H1 (cell line): Measurements from ENCODE around the gene NXT1. TPM values are rescaled to one million over a fixed set of nuclear protein-coding genes. Genes with fewer than 3 reads are reported as not detected.

ENCODE experiments used
- CTCF ChIA-PET: fragments of 300-600 bp; sonication (Branson Sonifier 250); formaldehyde crosslinking; loops from one replicate; lab custom pipeline; 2021; ENCODE audit not compliant: partially characterized antibody; lab: Charles Lee
- POLR2A ChIA-PET: fragments of 300-600 bp; sonication (Branson Sonifier 250); formaldehyde crosslinking; loops from one replicate; lab custom pipeline; 2021; ENCODE audit warnings: inconsistent platforms; ENCODE audit not compliant: partially characterized antibody; lab: Charles Lee
- DNase-seq, 2 experiments: peaks; one replicate each; pipeline versions ENCODE4 v3.0.0 to v3.0.0-alpha.2; 2010 to 2022; ENCODE audit warnings: low spot score in 2 of 2, low read depth in 1 of 2, mixed read lengths in 1 of 2
- FAIRE-seq: peaks from 2 replicates; lab custom pipeline; 2011; peaks lifted over from hg19 to GRCh38; lab: Jason Lieb, UNC
- H2AFZ ChIP-seq: 2 replicates; pipeline ENCODE4 v1.8.1; 2012; ENCODE audit warnings: low read length, inconsistent platforms
- H2AK5ac ChIP-seq: 2 replicates; pipeline ENCODE4 v1.6.1; 2013; ENCODE audit warnings: low read depth, low read length
- H2BK120ac ChIP-seq: replicated peaks from 2 replicates; pipeline ENCODE3; 2013; ENCODE audit warnings: low read depth, low read length, inconsistent platforms
- H2BK12ac ChIP-seq: 2 replicates; pipeline ENCODE4 v1.6.1; 2013; ENCODE audit warnings: low read depth, low read length
- H2BK15ac ChIP-seq: 2 replicates; pipeline ENCODE4 v1.6.1; 2013; ENCODE audit warnings: low read length
- H2BK20ac ChIP-seq: 2 replicates; pipeline ENCODE4 v1.6.1; 2013; ENCODE audit warnings: low read length
- H2BK5ac ChIP-seq: 2 replicates; pipeline ENCODE4 v1.6.1; 2013; ENCODE audit warnings: low read depth, low read length
- H3K14ac ChIP-seq: 2 replicates; pipeline ENCODE4 v1.6.1; 2013; ENCODE audit warnings: inconsistent platforms; ENCODE audit not compliant: insufficient read length
- H3K18ac ChIP-seq: 2 replicates; pipeline ENCODE4 v1.6.1; 2013; ENCODE audit warnings: low read length; ENCODE audit errors: extremely low read depth
- H3K23ac ChIP-seq: 2 replicates; pipeline ENCODE4 v1.6.1; 2013; ENCODE audit warnings: inconsistent platforms; ENCODE audit not compliant: insufficient read length
- H3K23me2 ChIP-seq: 2 replicates; pipeline ENCODE4 v1.6.1; 2013; ENCODE audit warnings: low read depth, low read length
- H3K27ac ChIP-seq: 2 replicates; pipeline ENCODE4 v1.6.1; 2011; ENCODE audit warnings: low read depth, low read length, inconsistent platforms
- H3K27me3 ChIP-seq, 4 experiments: replicated peaks in 1 of 4; 1 replicate in 1 of 4; 2 replicates in 3 of 4; pipeline versions ENCODE4 v1.6.1 to v1.8.1; 2011 to 2013; ENCODE audit warnings: low read length in 3 of 4, mild to moderate bottlenecking in 3 of 4, inconsistent platforms in 2 of 4, mixed read lengths in 2 of 4, moderate library complexity in 1 of 4; ENCODE audit not compliant: control insufficient read depth in 3 of 4, insufficient read depth in 3 of 4; ENCODE audit errors: extremely low read depth in 1 of 4
- H3K36me3 ChIP-seq, 4 experiments: 2 replicates each; pipeline versions ENCODE4 v1.6.1 to v1.8.1; 2011 to 2013; ENCODE audit warnings: mild to moderate bottlenecking in 4 of 4, low read length in 3 of 4, moderate library complexity in 2 of 4, control low read depth in 1 of 4, inconsistent platforms in 1 of 4; ENCODE audit not compliant: insufficient read depth in 4 of 4, control insufficient read depth in 2 of 4
- H3K4ac ChIP-seq: replicated peaks from 2 replicates; pipeline ENCODE3; 2013; ENCODE audit warnings: low read length, low read depth, mixed read lengths, inconsistent platforms; ENCODE audit not compliant: insufficient read length
- H3K4me1 ChIP-seq, 4 experiments: replicated peaks in 1 of 4; 1 replicate in 1 of 4; 2 replicates in 3 of 4; pipeline versions ENCODE4 v1.6.1 to v1.8.1; 2011 to 2013; ENCODE audit warnings: low read length in 3 of 4, inconsistent platforms in 2 of 4, mixed read lengths in 1 of 4; ENCODE audit not compliant: insufficient read depth in 4 of 4, control insufficient read depth in 3 of 4
- H3K4me2 ChIP-seq, 2 experiments: 2 replicates each; pipeline versions ENCODE4 v1.6.1 to v1.8.1; 2011 to 2013; ENCODE audit warnings: low read depth in 2 of 2, low read length in 2 of 2, control low read depth in 1 of 2, inconsistent platforms in 1 of 2, mild to moderate bottlenecking in 1 of 2; ENCODE audit not compliant: insufficient read depth in 1 of 2
- H3K4me3 ChIP-seq, 4 experiments: fragments of 200-600, 300-600 bp in 1 of 4; sonication (generic), shearing (Covaris generic), sonication (Bioruptor Twin) in 1 of 4; 2 replicates each; pipeline versions ENCODE4 v1.5.1 to v1.8.1; 2011 to 2016; ENCODE audit warnings: low read length in 4 of 4, low read depth in 3 of 4, control low read depth in 2 of 4, inconsistent platforms in 2 of 4, mild to moderate bottlenecking in 2 of 4, mixed read lengths in 1 of 4, moderate library complexity in 1 of 4; ENCODE audit not compliant: insufficient read depth in 2 of 4; ENCODE audit errors: extremely low read depth in 1 of 4
- H3K56ac ChIP-seq: replicated peaks from 2 replicates; pipeline ENCODE3; 2013; ENCODE audit warnings: low read depth, mild to moderate bottlenecking, mixed read lengths, low read length, inconsistent platforms; ENCODE audit not compliant: insufficient read length
- H3K79me1 ChIP-seq: 2 replicates; pipeline ENCODE4 v1.6.1; 2013; ENCODE audit warnings: low read depth, low read length, control low read depth
- H3K79me2 ChIP-seq, 2 experiments: 2 replicates each; pipeline versions ENCODE4 v1.6.1 to v1.8.1; 2012 to 2013; ENCODE audit warnings: low read length in 2 of 2, mild to moderate bottlenecking in 2 of 2, inconsistent platforms in 1 of 2; ENCODE audit not compliant: insufficient read depth in 2 of 2, control insufficient read depth in 1 of 2
- H3K9ac ChIP-seq, 4 experiments: replicated peaks in 1 of 4; 1 replicate in 1 of 4; 2 replicates in 3 of 4; pipeline versions ENCODE4 v1.6.1 to v1.8.1; 2011 to 2013; ENCODE audit warnings: low read depth in 3 of 4, low read length in 3 of 4, control low read depth in 2 of 4, mild to moderate bottlenecking in 2 of 4, moderate library complexity in 2 of 4, inconsistent platforms in 1 of 4; ENCODE audit errors: extremely low read depth in 1 of 4
- H3K9me3 ChIP-seq, 2 experiments: 2 replicates each; pipeline versions ENCODE4 v1.6.1 to v1.8.1; 2012 to 2013; ENCODE audit warnings: mild to moderate bottlenecking in 2 of 2, moderate library complexity in 2 of 2, control low read depth in 1 of 2, inconsistent platforms in 1 of 2, low read depth in 1 of 2, low read length in 1 of 2, mixed read lengths in 1 of 2; ENCODE audit not compliant: insufficient read depth in 2 of 2
- H4K20me1 ChIP-seq, 2 experiments: replicated peaks in 1 of 2; 2 replicates each; pipeline versions ENCODE3 to v1.8.1; 2011 to 2013; ENCODE audit warnings: inconsistent platforms in 2 of 2, low read length in 2 of 2, mild to moderate bottlenecking in 1 of 2; ENCODE audit not compliant: insufficient read depth in 2 of 2, control insufficient read depth in 1 of 2
- H4K5ac ChIP-seq: 2 replicates; pipeline ENCODE4 v1.6.1; 2013; ENCODE audit warnings: low read length, low read depth, mixed read lengths, inconsistent platforms; ENCODE audit not compliant: insufficient read length
- H4K8ac ChIP-seq: 2 replicates; pipeline ENCODE4 v1.8.0; 2013; ENCODE audit warnings: mild to moderate bottlenecking, moderate library complexity, low read length, inconsistent platforms; ENCODE audit not compliant: insufficient read depth; ENCODE audit errors: extremely low read depth
- H4K91ac ChIP-seq: replicated peaks from 2 replicates; pipeline ENCODE3; 2013; ENCODE audit warnings: low read length, mixed read lengths, inconsistent platforms; ENCODE audit not compliant: insufficient read length
- SUZ12 ChIP-seq: fragments of 200-600 bp; sonication (generic); IDR thresholded peaks from 2 replicates; pipeline ENCODE4 v1.6.1; 2012; ENCODE audit warnings: mild to moderate bottlenecking, inconsistent platforms, low read length, moderate library complexity, mixed read lengths
- WGBS, 2 experiments: shearing (Covaris generic) in 1 of 2; methylation state at CpG; one replicate each; pipeline versions ENCODE4 v1.1.6 to v1.1.7; 2013 to 2015; ENCODE audit warnings: low lambda C conversion rate in 2 of 2, mixed read lengths in 2 of 2, inconsistent platforms in 1 of 2, low coverage in 1 of 2, missing lambda C conversion rate in 1 of 2; ENCODE audit not compliant: insufficient replicate concordance in 2 of 2, insufficient coverage in 1 of 2, insufficient read length in 1 of 2; ENCODE audit errors: extremely low coverage in 1 of 2, missing lambda C conversion rate in 1 of 2; 5-methylcytosine and 5-hydroxymethylcytosine counted together
- polyA plus RNA-seq, 7 experiments: library from polyadenylated mRNA; depleted of rRNA in 3 of 7; stranded (reverse) in 5 of 7; unstranded in 2 of 7; fragments of >200 nt in 5 of 7; fragments of 200-250 nt in 2 of 7; gene quantifications; 1 replicate in 5 of 7; 2 replicates in 1 of 7; 4 replicates in 1 of 7; pipeline versions ENCODE4 v1.2.1 to v1.2.3, GENCODE V29; 2011 to 2013; ENCODE audit warnings: missing spikeins in 2 of 7, mixed read lengths in 2 of 7
- total RNA-seq: library from RNA; stranded (reverse); fragmentation: NEBNext Ultra II Directional; extraction: Animal tissue kit (Norgen Biotek cat#: 25700); gene quantifications from 2 replicates; pipeline ENCODE4 v1.2.1, GENCODE V29; 2021

NXT1 gene
- total and polyA plus RNA-seq, 2 of the 8 experiments (the other 6 are each of a cell fraction or from before 2014, with no cell fraction given) = 23.1 to 26.5 TPM

GRCh38 chr20:23339986-23340385, 10.6 kb upstream of the NXT1 start:
- H2BK5ac ChIP-seq = no peak overlapping the region
- H2BK12ac ChIP-seq = no peak overlapping the region
- H4K20me1 ChIP-seq = no peaks in the 10 kb centered on the region
- H3K4me3 ChIP-seq = no peak overlapping the region
- H2AK5ac ChIP-seq = no peak overlapping the region
- H3K56ac ChIP-seq = no peak overlapping the region
- POLR2A ChIA-PET = interaction anchor here (1.5 to 1.7 kb wide), 2 partner anchors 10 to 289 kb away, joined by 7 to 9 read pairs; partner anchors contain the start of gene NXT1
- H3K4ac ChIP-seq = no peak overlapping the region
- WGBS, 2 experiments = 84% methylated on average over 13 of the region's 13 CpGs; no CpG with 5 or more reads in 1 of the 2 experiments
- H2AFZ ChIP-seq = no peak overlapping the region
- H4K5ac ChIP-seq = no peak overlapping the region
- H3K27ac ChIP-seq = no peak overlapping the region
- H3K79me1 ChIP-seq = no peaks in the 10 kb centered on the region
- no peak overlapping the region for H3K23ac ChIP-seq
- H3K27me3 ChIP-seq = no peaks in the 10 kb centered on the region
- H2BK15ac ChIP-seq = no peak overlapping the region
- no peak overlapping the region for H3K4me2 ChIP-seq
- no peak overlapping the region for H3K18ac ChIP-seq
- H3K9me3 ChIP-seq = peaks cover 0 to 4% of the 10 kb centered on the region in 2 experiments; a peak in 1 of 4 replicates
- peaks cover 0 to 5% (median 0%) of the 10 kb centered on the region in 4 experiments; a peak in 3 of 7 replicates for H3K4me1 ChIP-seq
- no peak overlapping the region for H3K14ac ChIP-seq
- H3K79me2 ChIP-seq = no peaks in the 10 kb centered on the region
- CTCF ChIA-PET = interaction anchor here (0.6 to 6.6 kb wide), 46 partner anchors 10 to 753 kb away, joined by 3 to 63 read pairs (median 5); partner anchors contain the start of gene NXT1
- no peak overlapping the region for H4K8ac ChIP-seq
- no peaks in the 10 kb centered on the region for H3K36me3 ChIP-seq
- H3K9ac ChIP-seq = no peak overlapping the region
- H4K91ac ChIP-seq = no peak overlapping the region
- H3K23me2 ChIP-seq = no peaks in the 10 kb centered on the region
- no peak for DNase-seq
- H2BK120ac ChIP-seq = no peak overlapping the region
- no peak overlapping the region for H2BK20ac ChIP-seq
- no peak for FAIRE-seq
- no peak for TF ChIP-seq SUZ12
